ENCODE data around the gene RNU6-7. TPM values are rescaled to one million over a fixed set of nuclear protein-coding genes. Genes with fewer than 3 reads are reported as not detected.

RNU6-7 gene
- polyA plus RNA-seq, 4 donors, result not detected

Other genes with a start within 250 kb of the RNU6-7 start
- 100 to 1,000 TPM in 2 of 4 donors, 10 to 100 TPM in 2; 75.1 to 122 (median 107) TPM for gene ARHGAP5, start 124.7 kb upstream of the RNU6-7 start, polyA plus RNA-seq (ENCODE audit: insufficient read length in 4 of 4)
- not detected for gene RNU6-8, start 1.2 kb downstream of the RNU6-7 start, polyA plus RNA-seq (ENCODE audit: insufficient read length in 4 of 4)
- 1 to 10 TPM; 1.3 to 3.2 (median 2.2) TPM for gene AKAP6, start 127.3 kb downstream of the RNU6-7 start, polyA plus RNA-seq (ENCODE audit: insufficient read length in 4 of 4)

All from left renal pelvis (tissue), 4 donors.